ENCODE data around the gene HIP1. TPM values are rescaled to one million over a fixed set of nuclear protein-coding genes. Genes with fewer than 3 reads are reported as not detected.

Gene HIP1
- total and polyA plus RNA-seq, 2 of the 4 experiments (the other 2 are of a cell fraction), result 6.8 to 10.0 TPM

GRCh38 chr7:75628055-75628454 is 110.7 kb downstream of the HIP1 start:
- DNase-seq, result no peak
- Histone ChIP-seq H3K27me3 (ENCODE audit: control insufficient read depth, insufficient read depth, low read length) (no peaks in the 10 kb centered on the region), H4K91ac (ENCODE audit: insufficient read depth, low read depth, low read length) (no peak overlapping the region), H3K23ac (ENCODE audit: low read depth, low read length) (no peak overlapping the region), H3K14ac (replicated peaks; ENCODE audit: low read depth, low read length) (no peak overlapping the region), H2BK5ac (ENCODE audit: low read depth, low read length, poor library complexity, severe bottlenecking) (no peak overlapping the region), H2BK20ac (ENCODE audit: low read depth, low read length) (no peak overlapping the region), H2BK120ac (ENCODE audit: low read depth, low read length) (no peak overlapping the region), H2AK9ac (replicated peaks; ENCODE audit: low read depth, low read length, poor library complexity) (no peak overlapping the region), H3K56ac (ENCODE audit: extremely low read depth, insufficient read depth, low read length) (no peak overlapping the region), H3K9me3 (ENCODE audit: control insufficient read depth, insufficient read depth, low read length) (peaks cover 11% of the 10 kb centered on the region), H3K9ac (ENCODE audit: low read depth, low read length) (no peak overlapping the region), H3K4me2 (ENCODE audit: low read depth, low read length) (no peak overlapping the region), H3K18ac (ENCODE audit: low read depth, low read length) (no peak overlapping the region), H4K5ac (ENCODE audit: low read depth, low read length) (no peak overlapping the region), H3K9me1 (ENCODE audit: insufficient read depth, low read length) (0 out of 2 replicates have a peak, but pooled peaks cover 3% of the 10 kb centered on the region), H4K20me1 (ENCODE audit: insufficient read depth, low read length) (no peaks in the 10 kb centered on the region), H2BK15ac (ENCODE audit: low read depth, low read length) (no peak overlapping the region), H2AK5ac (ENCODE audit: low read depth, low read length) (no peak overlapping the region), H2AFZ (replicated peaks; ENCODE audit: low read length, poor library complexity) (no peak overlapping the region), H3K79me1 (ENCODE audit: low read depth in 1 of 2, low read length in 2 of 2) (peaks cover 9 to 28% of the 10 kb centered on the region in 2 experiments; a peak in 2 of 4 replicates), H4K8ac (ENCODE audit: low read depth in 2 of 2, low read length in 2 of 2) (no peak overlapping the region), H3K4ac (ENCODE audit: low read depth, low read length) (no peak overlapping the region), H3K36me3 (ENCODE audit: control insufficient read depth, insufficient read depth, low read length) (peaks cover 2% of the 10 kb centered on the region; the same call in 1 of the 2 replicates), H3K4me1 (ENCODE audit: control insufficient read depth, insufficient read depth, low read length) (peaks cover 5% of the 10 kb centered on the region; the same call in 1 of the 2 replicates), H3K27ac (ENCODE audit: insufficient read depth, low read length) (no peak overlapping the region), H3K4me3 (ENCODE audit: insufficient read depth, low read depth, low read length) (no peak overlapping the region)
- ChIA-PET CTCF (no interaction called here), POLR2A (ENCODE audit: unreplicated experiment) (no interaction called here)
- dilution Hi-C loops (cut with HindIII; ENCODE audit: low sequenced_read_pairs, unreplicated experiment) (no loop called here), in situ Hi-C loops (cut with MboI; ENCODE audit: low sequenced_read_pairs) (no loop called here), intact Hi-C loops (cut with micrococcal nuclease) (no loop called here)
- BruUV-seq (replicated peaks), result no TSS peak
- TF ChIP-seq MAZ (IDR thresholded peaks at IDR 0.05; ENCODE audit: borderline replicate concordance, low read depth, low read length) (no peak), RFX5 (IDR thresholded peaks at IDR 0.05; ENCODE audit: low read depth, low read length) (no peak)
- TF ChIP-seq, protein P1, sequence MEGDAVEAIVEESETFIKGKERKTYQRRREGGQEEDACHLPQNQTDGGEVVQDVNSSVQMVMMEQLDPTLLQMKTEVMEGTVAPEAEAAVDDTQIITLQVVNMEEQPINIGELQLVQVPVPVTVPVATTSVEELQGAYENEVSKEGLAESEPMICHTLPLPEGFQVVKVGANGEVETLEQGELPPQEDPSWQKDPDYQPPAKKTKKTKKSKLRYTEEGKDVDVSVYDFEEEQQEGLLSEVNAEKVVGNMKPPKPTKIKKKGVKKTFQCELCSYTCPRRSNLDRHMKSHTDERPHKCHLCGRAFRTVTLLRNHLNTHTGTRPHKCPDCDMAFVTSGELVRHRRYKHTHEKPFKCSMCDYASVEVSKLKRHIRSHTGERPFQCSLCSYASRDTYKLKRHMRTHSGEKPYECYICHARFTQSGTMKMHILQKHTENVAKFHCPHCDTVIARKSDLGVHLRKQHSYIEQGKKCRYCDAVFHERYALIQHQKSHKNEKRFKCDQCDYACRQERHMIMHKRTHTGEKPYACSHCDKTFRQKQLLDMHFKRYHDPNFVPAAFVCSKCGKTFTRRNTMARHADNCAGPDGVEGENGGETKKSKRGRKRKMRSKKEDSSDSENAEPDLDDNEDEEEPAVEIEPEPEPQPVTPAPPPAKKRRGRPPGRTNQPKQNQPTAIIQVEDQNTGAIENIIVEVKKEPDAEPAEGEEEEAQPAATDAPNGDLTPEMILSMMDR (conservative IDR thresholded peaks at IDR 0.05; ENCODE audit: low read depth, low read length), result no peak
- ATAC-seq (ENCODE audit: low read depth), result no peak
